ENCODE data around the gene OSGIN1. TPM values are rescaled to one million over a fixed set of nuclear protein-coding genes. Genes with fewer than 3 reads are reported as not detected.

Gene OSGIN1
- total RNA-seq, 4 donors from 2014 or later, result 17.3 to 99.7 (median 75.2) TPM

GRCh38 chr16:84003038-84003437, 50.0 kb downstream of the OSGIN1 start:
- DNase-seq, result no peak
- Histone ChIP-seq H3K27ac (no peak overlapping the region), H3K36me3 (no peaks in the 10 kb centered on the region), H3K4me3 (no peak overlapping the region), H3K27me3 (no peaks in the 10 kb centered on the region), H3K4me1 (no peaks in the 10 kb centered on the region), H3K9me3 (no peaks in the 10 kb centered on the region)
- TF ChIP-seq POLR2A (IDR thresholded peaks at IDR 0.05), result no peak
- no peak for TF ChIP-seq CTCF (IDR thresholded peaks at IDR 0.05)

GRCh38 chr16:84004442-84004841, 51.4 kb downstream of the OSGIN1 start:
- H3K9me3 ChIP-seq, result no peaks in the 10 kb centered on the region
- H3K4me3 ChIP-seq, result no peak overlapping the region
- H3K36me3 ChIP-seq, result no peaks in the 10 kb centered on the region
- DNase-seq, result no peak
- TF ChIP-seq CTCF (IDR thresholded peaks at IDR 0.05) (no peak), POLR2A (IDR thresholded peaks at IDR 0.05) (no peak)
- H3K4me1 ChIP-seq, result no peaks in the 10 kb centered on the region
- no peaks in the 10 kb centered on the region for H3K27me3 ChIP-seq
- H3K27ac ChIP-seq, result no peak overlapping the region

DNA sequence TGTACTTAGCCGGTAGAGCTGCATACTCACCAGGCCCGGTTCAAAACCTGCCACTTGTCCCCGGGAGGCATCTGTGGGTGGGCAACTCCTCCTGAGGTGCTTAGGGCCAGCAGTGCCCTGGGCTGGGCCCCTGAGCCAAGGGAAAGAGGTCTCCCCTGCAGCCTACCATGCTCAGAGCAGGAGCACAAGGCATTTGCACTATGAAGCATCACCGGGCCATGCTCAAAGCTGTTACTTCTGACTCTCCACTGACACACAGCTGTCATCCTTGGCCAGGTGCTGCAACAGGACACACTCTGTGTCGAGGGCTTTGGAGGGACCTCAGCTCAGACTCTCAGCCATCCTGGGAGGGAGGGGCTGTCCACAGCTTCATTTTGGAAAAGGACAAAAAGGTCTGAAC, 52.4 kb downstream of the OSGIN1 start:
- H3K27ac ChIP-seq, result no peak overlapping the region
- no peak overlapping the region for H3K4me3 ChIP-seq
- no peak for DNase-seq
- no peaks in the 10 kb centered on the region for H3K9me3 ChIP-seq
- H3K27me3 ChIP-seq, result no peaks in the 10 kb centered on the region
- TF ChIP-seq CTCF (IDR thresholded peaks at IDR 0.05) (no peak), POLR2A (IDR thresholded peaks at IDR 0.05) (no peak)
- H3K36me3 ChIP-seq, result no peaks in the 10 kb centered on the region
- no peaks in the 10 kb centered on the region for H3K4me1 ChIP-seq

DNA sequence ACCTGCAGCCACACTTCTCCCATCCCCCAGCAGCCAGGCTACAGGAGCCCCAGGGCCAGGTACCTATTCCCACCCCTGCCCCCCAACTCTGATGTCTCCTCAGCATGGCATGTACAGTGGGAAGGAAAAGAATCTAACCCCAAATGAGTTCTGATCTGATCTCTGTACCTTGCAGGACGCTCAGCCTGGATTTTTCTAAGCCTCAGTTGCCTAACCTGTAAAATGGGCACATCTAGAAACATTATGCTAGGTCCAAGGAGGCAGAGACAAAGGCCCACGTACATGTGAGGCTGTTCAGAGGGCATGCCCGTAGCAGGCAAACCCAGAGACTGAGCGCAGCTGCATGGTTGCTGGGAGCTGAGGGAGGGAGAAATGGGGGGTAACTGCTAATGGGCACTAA, 54.5 kb downstream of the OSGIN1 start:
- Histone ChIP-seq H3K4me1 (no peaks in the 10 kb centered on the region), H3K9me3 (no peaks in the 10 kb centered on the region), H3K27me3 (no peaks in the 10 kb centered on the region), H3K4me3 (no peak overlapping the region), H3K27ac (no peak overlapping the region), H3K36me3 (no peaks in the 10 kb centered on the region)
- TF ChIP-seq CTCF (IDR thresholded peaks at IDR 0.05), result no peak
- TF ChIP-seq POLR2A (IDR thresholded peaks at IDR 0.05), result no peak
- DNase-seq, result no peak

DNA sequence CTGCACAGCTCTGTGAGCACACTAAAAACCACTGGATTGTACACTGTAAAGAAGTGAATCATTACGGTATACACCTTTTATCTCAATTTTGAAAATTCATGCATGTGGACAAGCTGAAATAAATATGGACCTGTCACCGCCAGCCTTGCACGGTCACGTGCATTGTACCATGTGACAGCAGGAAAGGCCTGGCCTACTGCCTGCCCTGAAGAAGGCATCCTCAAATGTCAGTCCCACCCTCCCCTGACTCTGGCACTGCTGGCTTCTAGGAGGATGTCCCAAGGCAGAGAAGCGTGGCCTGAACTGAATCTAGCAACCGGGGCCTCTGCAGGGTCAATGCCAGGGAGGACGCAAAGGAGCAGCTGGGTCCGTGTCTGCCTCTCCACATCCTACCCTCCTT, 54.9 kb downstream of the OSGIN1 start:
- DNase-seq, result no peak
- no peak overlapping the region for H3K27ac ChIP-seq
- no peaks in the 10 kb centered on the region for H3K36me3 ChIP-seq
- no peak overlapping the region for H3K4me3 ChIP-seq
- H3K4me1 ChIP-seq, result no peaks in the 10 kb centered on the region
- TF ChIP-seq POLR2A (IDR thresholded peaks at IDR 0.05) (no peak), CTCF (IDR thresholded peaks at IDR 0.05) (no peak)
- no peaks in the 10 kb centered on the region for H3K9me3 ChIP-seq
- no peaks in the 10 kb centered on the region for H3K27me3 ChIP-seq

DNA sequence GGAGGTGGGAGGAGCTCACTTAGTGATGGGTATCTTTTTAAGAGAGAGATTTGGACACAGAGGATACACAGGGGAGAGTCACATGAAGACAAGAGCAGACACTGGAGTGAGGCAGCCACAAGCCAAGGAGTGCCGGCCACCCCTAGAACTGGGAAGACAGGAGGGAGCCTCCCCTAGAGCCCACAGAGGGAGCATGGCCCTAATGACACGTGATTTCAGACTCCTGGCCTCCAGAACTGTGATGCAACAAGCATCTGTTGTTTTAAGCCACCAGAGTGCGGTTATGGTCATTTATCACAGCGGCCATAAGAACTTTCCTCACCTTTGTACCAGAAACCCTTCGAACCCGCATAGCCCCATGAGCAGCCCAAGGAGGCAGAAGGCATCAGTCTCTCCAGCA, 56.2 kb downstream of the OSGIN1 start:
- no peak for TF ChIP-seq POLR2A (IDR thresholded peaks at IDR 0.05)
- no peak for TF ChIP-seq CTCF (IDR thresholded peaks at IDR 0.05)
- no peaks in the 10 kb centered on the region for H3K4me1 ChIP-seq
- no peak overlapping the region for H3K27ac ChIP-seq
- no peaks in the 10 kb centered on the region for H3K9me3 ChIP-seq
- no peak overlapping the region for H3K4me3 ChIP-seq
- no peaks in the 10 kb centered on the region for H3K27me3 ChIP-seq
- no peak for DNase-seq
- no peaks in the 10 kb centered on the region for H3K36me3 ChIP-seq

Measured in Peyer's patch (tissue), 4 donors.